Measurements from ENCODE around the gene BPIFB2. TPM values are rescaled to one million over a fixed set of nuclear protein-coding genes. Genes with fewer than 3 reads are reported as not detected.

The BPIFB2 gene
- polyA plus RNA-seq, 1 experiment: not detected

- no peak for TF ChIP-seq CTCF (IDR thresholded peaks at IDR 0.05; ENCODE audit: insufficient read depth, low read depth, low read length)
- peaks cover 3% of the 10 kb centered on the region; the same call in 1 of the 2 replicates for H3K27me3 ChIP-seq (ENCODE audit: control insufficient read depth, insufficient read depth, low read length)
- CTCF ChIA-PET: interaction anchor here (0.6 kb wide), 1 partner anchor 280 kb away, joined by 3 read pairs; no protein-coding TSS in a partner anchor
- no peak for DNase-seq (ENCODE audit: low read depth)
- H3K36me3 ChIP-seq (ENCODE audit: control insufficient read depth, insufficient read depth, low read length): no peaks in the 10 kb centered on the region
- no peak overlapping the region for H3K4me3 ChIP-seq (ENCODE audit: low read depth, low read length)
- POLR2A ChIA-PET: no interaction called here
Observed at GRCh38 chr20:32980131-32980941, 27.2 kb upstream of the BPIFB2 start.

GRCh38 chr20:32980990-32981389 lies 26.5 kb upstream of the BPIFB2 start:
- ChIA-PET POLR2A (no interaction called here), CTCF (no interaction called here)
- Histone ChIP-seq H3K36me3 (ENCODE audit: control insufficient read depth, insufficient read depth, low read length) (no peaks in the 10 kb centered on the region), H3K27me3 (ENCODE audit: control insufficient read depth, insufficient read depth, low read length) (peaks cover 3% of the 10 kb centered on the region; the same call in 1 of the 2 replicates), H3K4me3 (ENCODE audit: low read depth, low read length) (no peak overlapping the region)
- no peak for TF ChIP-seq CTCF (IDR thresholded peaks at IDR 0.05; ENCODE audit: insufficient read depth, low read depth, low read length)
- no peak for DNase-seq (ENCODE audit: low read depth)

GRCh38 chr20:32982617-32983458 lies 24.7 kb upstream of the BPIFB2 start:
- H3K36me3 ChIP-seq (ENCODE audit: control insufficient read depth, insufficient read depth, low read length): no peaks in the 10 kb centered on the region
- POLR2A ChIA-PET: no interaction called here
- TF ChIP-seq CTCF (IDR thresholded peaks at IDR 0.05; ENCODE audit: insufficient read depth, low read depth, low read length): no peak
- H3K27me3 ChIP-seq (ENCODE audit: control insufficient read depth, insufficient read depth, low read length): peaks cover 3% of the 10 kb centered on the region; the same call in 1 of the 2 replicates
- DNase-seq (ENCODE audit: low read depth): no peak
- CTCF ChIA-PET: no interaction called here
- no peak overlapping the region for H3K4me3 ChIP-seq (ENCODE audit: low read depth, low read length)

GRCh38 chr20:32983459-32984112 lies 23.9 kb upstream of the BPIFB2 start:
- POLR2A ChIA-PET: no interaction called here
- TF ChIP-seq CTCF (IDR thresholded peaks at IDR 0.05; ENCODE audit: insufficient read depth, low read depth, low read length): no peak
- 0 out of 2 replicates have a peak, but pooled peaks cover 3% of the 10 kb centered on the region for H3K27me3 ChIP-seq (ENCODE audit: control insufficient read depth, insufficient read depth, low read length)
- no peak overlapping the region for H3K4me3 ChIP-seq (ENCODE audit: low read depth, low read length)
- H3K36me3 ChIP-seq (ENCODE audit: control insufficient read depth, insufficient read depth, low read length): no peaks in the 10 kb centered on the region
- CTCF ChIA-PET: no interaction called here
- DNase-seq (ENCODE audit: low read depth): no peak

GRCh38 chr20:32984196-32984595 lies 23.3 kb upstream of the BPIFB2 start:
- Histone ChIP-seq H3K4me3 (ENCODE audit: low read depth, low read length) (no peak overlapping the region), H3K27me3 (ENCODE audit: control insufficient read depth, insufficient read depth, low read length) (0 out of 2 replicates have a peak, but pooled peaks cover 3% of the 10 kb centered on the region), H3K36me3 (ENCODE audit: control insufficient read depth, insufficient read depth, low read length) (no peaks in the 10 kb centered on the region)
- TF ChIP-seq CTCF (IDR thresholded peaks at IDR 0.05; ENCODE audit: insufficient read depth, low read depth, low read length): no peak
- DNase-seq (ENCODE audit: low read depth): no peak
- ChIA-PET CTCF (no interaction called here), POLR2A (no interaction called here)

Measured in BJ (cell line).